ENCODE measurements around the gene SMNDC1.

DNA sequence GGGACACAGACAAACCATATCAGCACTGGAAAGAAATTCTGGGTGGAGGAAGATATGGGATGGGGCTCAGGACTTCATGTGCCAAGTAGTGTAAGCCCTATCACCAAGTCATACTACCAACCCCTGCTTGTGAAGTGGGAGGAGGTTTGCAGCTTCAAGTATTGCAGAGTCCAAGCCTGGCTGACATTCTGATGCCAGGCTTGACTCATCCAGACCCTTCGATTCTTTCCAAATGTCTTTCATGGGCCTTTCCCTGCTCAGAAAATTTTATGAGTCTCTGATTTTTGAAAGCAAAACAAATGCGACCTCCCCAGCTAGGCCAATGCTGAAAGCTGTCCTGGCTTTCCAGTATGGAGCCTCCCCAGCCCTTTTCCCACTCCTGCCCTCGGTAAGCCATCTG lies 45.1 kb upstream of the SMNDC1 start:
- no peak for TF ChIP-seq SP1 (IDR thresholded peaks at IDR 0.05)
- TF ChIP-seq, protein P1, sequence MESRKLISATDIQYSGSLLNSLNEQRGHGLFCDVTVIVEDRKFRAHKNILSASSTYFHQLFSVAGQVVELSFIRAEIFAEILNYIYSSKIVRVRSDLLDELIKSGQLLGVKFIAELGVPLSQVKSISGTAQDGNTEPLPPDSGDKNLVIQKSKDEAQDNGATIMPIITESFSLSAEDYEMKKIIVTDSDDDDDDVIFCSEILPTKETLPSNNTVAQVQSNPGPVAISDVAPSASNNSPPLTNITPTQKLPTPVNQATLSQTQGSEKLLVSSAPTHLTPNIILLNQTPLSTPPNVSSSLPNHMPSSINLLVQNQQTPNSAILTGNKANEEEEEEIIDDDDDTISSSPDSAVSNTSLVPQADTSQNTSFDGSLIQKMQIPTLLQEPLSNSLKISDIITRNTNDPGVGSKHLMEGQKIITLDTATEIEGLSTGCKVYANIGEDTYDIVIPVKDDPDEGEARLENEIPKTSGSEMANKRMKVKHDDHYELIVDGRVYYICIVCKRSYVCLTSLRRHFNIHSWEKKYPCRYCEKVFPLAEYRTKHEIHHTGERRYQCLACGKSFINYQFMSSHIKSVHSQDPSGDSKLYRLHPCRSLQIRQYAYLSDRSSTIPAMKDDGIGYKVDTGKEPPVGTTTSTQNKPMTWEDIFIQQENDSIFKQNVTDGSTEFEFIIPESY (IDR thresholded peaks at IDR 0.05): no peak
- TF ChIP-seq, protein P2, sequence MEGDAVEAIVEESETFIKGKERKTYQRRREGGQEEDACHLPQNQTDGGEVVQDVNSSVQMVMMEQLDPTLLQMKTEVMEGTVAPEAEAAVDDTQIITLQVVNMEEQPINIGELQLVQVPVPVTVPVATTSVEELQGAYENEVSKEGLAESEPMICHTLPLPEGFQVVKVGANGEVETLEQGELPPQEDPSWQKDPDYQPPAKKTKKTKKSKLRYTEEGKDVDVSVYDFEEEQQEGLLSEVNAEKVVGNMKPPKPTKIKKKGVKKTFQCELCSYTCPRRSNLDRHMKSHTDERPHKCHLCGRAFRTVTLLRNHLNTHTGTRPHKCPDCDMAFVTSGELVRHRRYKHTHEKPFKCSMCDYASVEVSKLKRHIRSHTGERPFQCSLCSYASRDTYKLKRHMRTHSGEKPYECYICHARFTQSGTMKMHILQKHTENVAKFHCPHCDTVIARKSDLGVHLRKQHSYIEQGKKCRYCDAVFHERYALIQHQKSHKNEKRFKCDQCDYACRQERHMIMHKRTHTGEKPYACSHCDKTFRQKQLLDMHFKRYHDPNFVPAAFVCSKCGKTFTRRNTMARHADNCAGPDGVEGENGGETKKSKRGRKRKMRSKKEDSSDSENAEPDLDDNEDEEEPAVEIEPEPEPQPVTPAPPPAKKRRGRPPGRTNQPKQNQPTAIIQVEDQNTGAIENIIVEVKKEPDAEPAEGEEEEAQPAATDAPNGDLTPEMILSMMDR (IDR thresholded peaks at IDR 0.05; ENCODE audit: low read depth, low read length, missing input control): no peak
- TF ChIP-seq FOXA1 (IDR thresholded peaks at IDR 0.05): no peak
- no peak for TF ChIP-seq YY1 (IDR thresholded peaks at IDR 0.05)
- TF ChIP-seq RAD21 (IDR thresholded peaks at IDR 0.05): no peak
- TF ChIP-seq, protein P3, sequence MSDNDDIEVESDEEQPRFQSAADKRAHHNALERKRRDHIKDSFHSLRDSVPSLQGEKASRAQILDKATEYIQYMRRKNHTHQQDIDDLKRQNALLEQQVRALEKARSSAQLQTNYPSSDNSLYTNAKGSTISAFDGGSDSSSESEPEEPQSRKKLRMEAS (IDR thresholded peaks at IDR 0.05): no peak
- TF ChIP-seq, protein P4, sequence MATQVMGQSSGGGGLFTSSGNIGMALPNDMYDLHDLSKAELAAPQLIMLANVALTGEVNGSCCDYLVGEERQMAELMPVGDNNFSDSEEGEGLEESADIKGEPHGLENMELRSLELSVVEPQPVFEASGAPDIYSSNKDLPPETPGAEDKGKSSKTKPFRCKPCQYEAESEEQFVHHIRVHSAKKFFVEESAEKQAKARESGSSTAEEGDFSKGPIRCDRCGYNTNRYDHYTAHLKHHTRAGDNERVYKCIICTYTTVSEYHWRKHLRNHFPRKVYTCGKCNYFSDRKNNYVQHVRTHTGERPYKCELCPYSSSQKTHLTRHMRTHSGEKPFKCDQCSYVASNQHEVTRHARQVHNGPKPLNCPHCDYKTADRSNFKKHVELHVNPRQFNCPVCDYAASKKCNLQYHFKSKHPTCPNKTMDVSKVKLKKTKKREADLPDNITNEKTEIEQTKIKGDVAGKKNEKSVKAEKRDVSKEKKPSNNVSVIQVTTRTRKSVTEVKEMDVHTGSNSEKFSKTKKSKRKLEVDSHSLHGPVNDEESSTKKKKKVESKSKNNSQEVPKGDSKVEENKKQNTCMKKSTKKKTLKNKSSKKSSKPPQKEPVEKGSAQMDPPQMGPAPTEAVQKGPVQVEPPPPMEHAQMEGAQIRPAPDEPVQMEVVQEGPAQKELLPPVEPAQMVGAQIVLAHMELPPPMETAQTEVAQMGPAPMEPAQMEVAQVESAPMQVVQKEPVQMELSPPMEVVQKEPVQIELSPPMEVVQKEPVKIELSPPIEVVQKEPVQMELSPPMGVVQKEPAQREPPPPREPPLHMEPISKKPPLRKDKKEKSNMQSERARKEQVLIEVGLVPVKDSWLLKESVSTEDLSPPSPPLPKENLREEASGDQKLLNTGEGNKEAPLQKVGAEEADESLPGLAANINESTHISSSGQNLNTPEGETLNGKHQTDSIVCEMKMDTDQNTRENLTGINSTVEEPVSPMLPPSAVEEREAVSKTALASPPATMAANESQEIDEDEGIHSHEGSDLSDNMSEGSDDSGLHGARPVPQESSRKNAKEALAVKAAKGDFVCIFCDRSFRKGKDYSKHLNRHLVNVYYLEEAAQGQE (IDR thresholded peaks at IDR 0.05): no peak
- no peak for TF ChIP-seq TAF1 (conservative IDR thresholded peaks at IDR 0.05)
- no peak for TF ChIP-seq JUND (IDR thresholded peaks at IDR 0.05)
- no peak for TF ChIP-seq RXRA (IDR thresholded peaks at IDR 0.05)
- TF ChIP-seq, protein P5, sequence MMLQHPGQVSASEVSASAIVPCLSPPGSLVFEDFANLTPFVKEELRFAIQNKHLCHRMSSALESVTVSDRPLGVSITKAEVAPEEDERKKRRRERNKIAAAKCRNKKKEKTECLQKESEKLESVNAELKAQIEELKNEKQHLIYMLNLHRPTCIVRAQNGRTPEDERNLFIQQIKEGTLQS (IDR thresholded peaks at IDR 0.05): no peak

All from liver (tissue), 3 donors.